NT2/D1 (cell line): ENCODE results near the gene CLEC19A.

Source experiments
- DNase-seq: peaks from one replicate; pipeline ENCODE4 v3.0.0-alpha.2; 2011; ENCODE audit warnings: low read depth, low spot score
- H3K27me3 ChIP-seq: 2 replicates; pipeline ENCODE4 v1.6.0; 2011; ENCODE audit warnings: mild to moderate bottlenecking; ENCODE audit not compliant: insufficient read length, insufficient read depth
- H3K36me3 ChIP-seq: 2 replicates; pipeline ENCODE4 v1.6.1; 2011; ENCODE audit warnings: mild to moderate bottlenecking, low read length, mixed read lengths; ENCODE audit not compliant: insufficient read depth, insufficient read length
- H3K4me1 ChIP-seq: 2 replicates; pipeline ENCODE4 v1.5.1; 2011; ENCODE audit not compliant: insufficient read depth, insufficient read length
- H3K4me3 ChIP-seq: 2 replicates; pipeline ENCODE4 v1.5.1; 2011; ENCODE audit warnings: low read depth; ENCODE audit not compliant: insufficient read length
- H3K9ac ChIP-seq: 2 replicates; pipeline ENCODE4 v1.6.0; 2011; ENCODE audit warnings: low read depth; ENCODE audit not compliant: insufficient read length
- H3K9me3 ChIP-seq: 2 replicates; pipeline ENCODE4 v1.5.1; 2011; ENCODE audit warnings: mild to moderate bottlenecking, low read length; ENCODE audit not compliant: insufficient read depth
- SUZ12 ChIP-seq: IDR thresholded peaks from 2 replicates; pipeline ENCODE4 v1.6.1; 2011; ENCODE audit not compliant: insufficient read length, insufficient read depth; ENCODE audit errors: extremely low read depth
- YY1 ChIP-seq: IDR thresholded peaks from 2 replicates; pipeline ENCODE4 v1.6.1; 2011; ENCODE audit not compliant: insufficient read length, insufficient read depth
- ZNF274 ChIP-seq: IDR thresholded peaks from 2 replicates; pipeline ENCODE4 v1.6.1; 2011; ENCODE audit warnings: mild to moderate bottlenecking, low read depth, low read length

Gene CLEC19A

GRCh38 chr16:19323596-19323995 lies 38.1 kb downstream of the CLEC19A start:
- H3K36me3 ChIP-seq = no peaks in the 10 kb centered on the region
- no peak for DNase-seq

DNA sequence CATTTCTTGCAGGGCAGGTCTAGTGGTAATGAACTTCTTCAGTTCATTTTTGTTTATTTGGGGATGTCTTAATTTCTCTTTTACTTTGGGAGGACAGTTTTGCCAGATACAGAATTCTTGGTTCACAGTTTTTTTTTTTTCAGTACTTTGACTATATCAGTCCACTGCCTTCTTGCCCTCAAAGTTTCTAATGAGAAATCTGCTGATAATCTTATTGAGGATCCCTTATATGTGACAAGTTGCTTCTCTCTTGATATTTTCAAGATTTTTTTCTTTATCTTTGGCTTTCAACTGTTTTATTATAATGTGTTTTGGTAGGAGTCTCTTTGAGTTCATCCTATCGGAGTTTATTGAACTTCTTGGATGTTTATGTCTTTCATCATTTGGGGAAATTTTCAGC lies 42.8 kb downstream of the CLEC19A start:
- no peak overlapping the region for H3K4me3 ChIP-seq
- no peak for DNase-seq
- H3K36me3 ChIP-seq = no peaks in the 10 kb centered on the region
- H3K9me3 ChIP-seq = 0 out of 2 replicates have a peak, but pooled peaks cover 3% of the 10 kb centered on the region
- H3K9ac ChIP-seq = no peak overlapping the region
- no peaks in the 10 kb centered on the region for H3K4me1 ChIP-seq
- TF ChIP-seq YY1 (no peak), ZNF274 (no peak)
- no peaks in the 10 kb centered on the region for H3K27me3 ChIP-seq

More at GRCh38 chr16:19323596-19323995, 38.1 kb downstream of the CLEC19A start:
- Histone ChIP-seq H3K4me1 (no peaks in the 10 kb centered on the region), H3K9ac (no peak overlapping the region), H3K27me3 (no peaks in the 10 kb centered on the region), H3K9me3 (0 out of 2 replicates have a peak, but pooled peaks cover 3% of the 10 kb centered on the region), H3K4me3 (no peak overlapping the region)
- no peak for TF ChIP-seq SUZ12
- no peak for TF ChIP-seq YY1
- TF ChIP-seq ZNF274 = no peak

GRCh38 chr16:19329932-19330331 lies 44.4 kb downstream of the CLEC19A start:
- H3K4me1 ChIP-seq = no peaks in the 10 kb centered on the region
- no peak for DNase-seq

GRCh38 chr16:19330841-19331397 lies 45.4 kb downstream of the CLEC19A start:
- no peak for DNase-seq
- Histone ChIP-seq H3K4me3 (no peak overlapping the region), H3K9ac (no peak overlapping the region), H3K9me3 (0 out of 2 replicates have a peak, but pooled peaks cover 3% of the 10 kb centered on the region), H3K4me1 (no peaks in the 10 kb centered on the region), H3K36me3 (no peaks in the 10 kb centered on the region), H3K27me3 (no peaks in the 10 kb centered on the region)
- no peak for TF ChIP-seq ZNF274
- no peak for TF ChIP-seq SUZ12
- no peak for TF ChIP-seq YY1

More at GRCh38 chr16:19329932-19330331, 44.4 kb downstream of the CLEC19A start:
- Histone ChIP-seq H3K9me3 (0 out of 2 replicates have a peak, but pooled peaks cover 3% of the 10 kb centered on the region), H3K36me3 (no peaks in the 10 kb centered on the region), H3K4me3 (no peak overlapping the region), H3K27me3 (no peaks in the 10 kb centered on the region), H3K9ac (no peak overlapping the region)
- TF ChIP-seq YY1 = no peak
- no peak for TF ChIP-seq ZNF274
- TF ChIP-seq SUZ12 = no peak

GRCh38 chr16:19331794-19332193 lies 46.3 kb downstream of the CLEC19A start:
- no peak for TF ChIP-seq ZNF274
- no peak for TF ChIP-seq SUZ12
- no peak for TF ChIP-seq YY1
- Histone ChIP-seq H3K27me3 (no peaks in the 10 kb centered on the region), H3K4me3 (no peak overlapping the region), H3K9ac (no peak overlapping the region), H3K4me1 (no peaks in the 10 kb centered on the region), H3K9me3 (0 out of 2 replicates have a peak, but pooled peaks cover 3% of the 10 kb centered on the region), H3K36me3 (no peaks in the 10 kb centered on the region)
- no peak for DNase-seq

GRCh38 chr16:19338335-19338734 lies 52.8 kb downstream of the CLEC19A start:
- TF ChIP-seq ZNF274 = no peak
- no peak for TF ChIP-seq YY1
- TF ChIP-seq SUZ12 = no peak
- Histone ChIP-seq H3K4me3 (no peak overlapping the region), H3K36me3 (no peaks in the 10 kb centered on the region), H3K9me3 (no peaks in the 10 kb centered on the region), H3K4me1 (no peaks in the 10 kb centered on the region), H3K27me3 (no peaks in the 10 kb centered on the region), H3K9ac (no peak overlapping the region)
- no peak for DNase-seq

DNA sequence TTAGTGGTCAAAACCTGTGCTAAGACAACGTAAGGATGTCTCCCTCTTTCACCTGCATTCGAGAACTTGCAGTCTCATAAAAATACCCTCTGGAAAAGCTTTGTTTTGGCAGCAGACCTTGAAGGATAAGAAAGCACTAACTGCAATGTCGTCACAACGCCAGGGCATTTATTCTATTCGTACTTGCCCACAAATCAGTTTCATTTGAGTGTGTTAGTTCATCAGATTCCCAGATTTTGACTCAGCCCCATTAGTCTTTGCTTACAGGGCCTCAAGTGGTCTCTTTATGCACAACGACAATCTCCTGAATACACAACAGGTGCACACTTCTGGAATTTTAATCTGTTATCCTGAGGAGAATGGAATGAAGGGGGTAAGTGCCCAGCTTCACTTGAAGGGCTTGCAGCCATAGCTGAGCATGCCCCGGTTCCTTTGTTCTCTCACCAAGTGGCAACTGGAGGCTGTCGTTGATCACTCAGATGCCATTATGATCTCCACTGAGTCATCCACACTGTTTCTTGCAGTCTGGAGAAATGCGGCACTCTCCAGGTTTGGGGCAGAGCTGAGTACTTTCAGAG lies 58.8 kb downstream of the CLEC19A start:
- Histone ChIP-seq H3K27me3 (no peaks in the 10 kb centered on the region), H3K4me3 (no peak overlapping the region), H3K4me1 (peaks cover 3% of the 10 kb centered on the region), H3K9me3 (no peaks in the 10 kb centered on the region), H3K9ac (no peak overlapping the region), H3K36me3 (no peaks in the 10 kb centered on the region)
- TF ChIP-seq ZNF274 (no peak), SUZ12 (no peak), YY1 (no peak)
- DNase-seq = no peak
